A549 (cell line): ENCODE measurements around the gene PPP1R9A. TPM values are rescaled to one million over a fixed set of nuclear protein-coding genes. Genes with fewer than 3 reads are reported as not detected.

Source experiments
- ATAC-seq, 2 experiments: fragments of 200-7000 bp in 1 of 2; fragments of >200 bp in 1 of 2; cut with Nextera tagmentation in 1 of 2; cut with Tn5 transposase in 1 of 2; 3 replicates each; pipeline versions ENCODE4 v1.8.0 to v1.9.1; 2018 to 2020; ENCODE audit warnings: mild to moderate bottlenecking in 1 of 2, moderate library complexity in 1 of 2
- CTCF ChIA-PET: fragments of 300-600 bp; sonication (Branson Sonifier 250); formaldehyde crosslinking; extraction: SDS; loops from one replicate; lab custom pipeline; 2021; ENCODE audit warnings: antibody characterized with exemption, inconsistent platforms; lab: Yijun Ruan, JAX
- POLR2A ChIA-PET: fragments of 350-600 bp; formaldehyde crosslinking; extraction: SDS; loops from one replicate; lab custom pipeline; 2021; ENCODE audit warnings: antibody characterized with exemption, inconsistent platforms; lab: Yijun Ruan, JAX
- DNase-seq, 2 experiments: peaks; one replicate each; pipeline versions ENCODE4 v3.0.0 to v3.0.0-alpha.2; 2011 to 2016; ENCODE audit warnings: low read depth in 1 of 2, low spot score in 1 of 2
- FAIRE-seq: peaks from 2 replicates; lab custom pipeline; 2011; peaks lifted over from hg19 to GRCh38; lab: Jason Lieb, UNC
- H3K27ac ChIP-seq, 2 experiments: fragments of >200 bp; sonication (Bioruptor Twin); formaldehyde crosslinking; 3 replicates each; pipeline ENCODE4 v1.5.1; 2016 to 2017
- H3K4me1 ChIP-seq: fragments of >200 bp; sonication (Bioruptor Twin); formaldehyde crosslinking; 3 replicates; pipeline ENCODE4 v1.6.1; 2016
- H3K4me2 ChIP-seq: fragments of >200 bp; sonication (Bioruptor Twin); formaldehyde crosslinking; 3 replicates; pipeline ENCODE4 v1.6.1; 2016
- H3K4me3 ChIP-seq: fragments of >200 bp; sonication (Bioruptor Twin); formaldehyde crosslinking; 3 replicates; pipeline ENCODE4 v1.5.1; 2016
- H3K9me3 ChIP-seq: fragments of >200 bp; sonication (Bioruptor Twin); formaldehyde crosslinking; 3 replicates; pipeline ENCODE4 v1.6.1; 2016
- BHLHE40 ChIP-seq: IDR thresholded peaks from 2 replicates; pipeline ENCODE4 v1.6.1; 2012; ENCODE audit warnings: low read depth, low read length, inconsistent platforms
- CBX8 ChIP-seq: fragments of 200-600 bp; sonication (generic); IDR thresholded peaks from 2 replicates; pipeline ENCODE4 v1.6.1; 2016
- CEBPB ChIP-seq, 2 experiments: fragments of >200 bp in 1 of 2; sonication (Bioruptor Twin) in 1 of 2; formaldehyde crosslinking in 1 of 2; IDR thresholded peaks; 2 replicates each; pipeline ENCODE4 v1.6.1; 2012 to 2016
- CHD2 ChIP-seq: fragments of 150-350 bp; IDR thresholded peaks from 2 replicates; pipeline ENCODE4 v1.6.1; 2014; ENCODE audit warnings: low read length; ENCODE audit not compliant: partially characterized antibody
- CHD4 ChIP-seq: fragments of 200-600 bp; sonication (generic); IDR thresholded peaks from 2 replicates; pipeline ENCODE4 v1.6.1; 2016; ENCODE audit warnings: antibody characterized with exemption, mild to moderate bottlenecking, borderline replicate concordance
- E2F6 ChIP-seq: IDR thresholded peaks from 2 replicates; pipeline ENCODE4 v1.6.1; 2012; ENCODE audit warnings: low read depth, borderline replicate concordance
- EHF ChIP-seq: fragments of 250-450 bp; sonication (Bioruptor Pico); IDR thresholded peaks from 2 replicates; pipeline ENCODE4 v1.5.0; 2020; ENCODE audit warnings: mild to moderate bottlenecking
- EHMT2 ChIP-seq: fragments of 200-600 bp; sonication (generic); IDR thresholded peaks from 2 replicates; pipeline ENCODE4 v1.6.1; 2016; ENCODE audit warnings: antibody characterized with exemption, low read depth, mild to moderate bottlenecking, moderate library complexity
- ELK1 ChIP-seq: fragments of 150-350 bp; IDR thresholded peaks from 2 replicates; pipeline ENCODE4 v1.6.1; 2014; ENCODE audit warnings: low read depth, mild to moderate bottlenecking, low read length
- FOSL2 ChIP-seq, 2 experiments: fragments of 450-650 bp in 1 of 2; fragments of >200 bp in 1 of 2; sonication (Bioruptor Twin) in 1 of 2; formaldehyde crosslinking; IDR thresholded peaks; 2 replicates each; pipeline versions ENCODE4 v1.5.0 to v1.6.1; 2016 to 2020; ENCODE audit warnings: mild to moderate bottlenecking in 1 of 2, moderate library complexity in 1 of 2
- FOXS1 ChIP-seq: fragments of 250-450 bp; sonication (Bioruptor Pico); IDR thresholded peaks from 2 replicates; pipeline ENCODE4 v1.5.0; 2020; ENCODE audit warnings: mild to moderate bottlenecking, moderate library complexity
- GATA3 ChIP-seq: IDR thresholded peaks from 2 replicates; pipeline ENCODE4 v1.6.1; 2012; ENCODE audit warnings: borderline replicate concordance
- HEYL ChIP-seq: fragments of 250-450 bp; sonication (Bioruptor Pico); IDR thresholded peaks from 2 replicates; pipeline ENCODE4 v1.8.0; 2021; ENCODE audit warnings: mild to moderate bottlenecking, moderate library complexity
- HOXA7 ChIP-seq: fragments of 250-450 bp; sonication (Bioruptor Pico); IDR thresholded peaks from 2 replicates; pipeline ENCODE4 v1.5.0; 2020; ENCODE audit warnings: mild to moderate bottlenecking, moderate library complexity
- HOXB5 ChIP-seq: fragments of 250-450 bp; sonication (Bioruptor Pico); IDR thresholded peaks from 2 replicates; pipeline ENCODE4 v1.5.0; 2020; ENCODE audit warnings: mild to moderate bottlenecking, moderate library complexity
- JUNB ChIP-seq: fragments of >200 bp; sonication (Bioruptor Twin); formaldehyde crosslinking; IDR thresholded peaks from 2 replicates; pipeline ENCODE4 v1.6.1; 2016
- KDM1A ChIP-seq: fragments of 200-600 bp; sonication (generic); IDR thresholded peaks from 2 replicates; pipeline ENCODE4 v1.6.1; 2016; ENCODE audit warnings: low read depth, mild to moderate bottlenecking
- MAFK ChIP-seq: fragments of 450-650 bp; IDR thresholded peaks from 2 replicates; pipeline ENCODE4 v1.6.1; 2014; ENCODE audit not compliant: partially characterized antibody
- MAZ ChIP-seq: fragments of 150-350 bp; IDR thresholded peaks from 2 replicates; pipeline ENCODE4 v1.6.1; 2014; ENCODE audit warnings: antibody characterized with exemption, low read depth, low read length, borderline replicate concordance
- NPAS2 ChIP-seq: fragments of 250-450 bp; sonication (Bioruptor Pico); IDR thresholded peaks from 2 replicates; pipeline ENCODE4 v1.8.0; 2022; ENCODE audit warnings: mild to moderate bottlenecking, moderate library complexity, borderline replicate concordance
- NR3C1 ChIP-seq: fragments of >200 bp; sonication (Bioruptor Twin); formaldehyde crosslinking; IDR thresholded peaks from 3 replicates; pipeline ENCODE4 v1.6.1; 2017
- PHF8 ChIP-seq: fragments of 200-600 bp; sonication (generic); IDR thresholded peaks from 2 replicates; pipeline ENCODE4 v1.6.1; 2016; ENCODE audit warnings: low read depth, mild to moderate bottlenecking, antibody characterized with exemption, moderate library complexity, borderline replicate concordance
- POLR2A ChIP-seq: IDR thresholded peaks from 2 replicates; pipeline ENCODE4 v1.6.1; 2012; ENCODE audit warnings: mild to moderate bottlenecking, low read length
- POLR2AphosphoS2 ChIP-seq: conservative IDR thresholded peaks from 2 replicates; pipeline ENCODE4 v1.6.1; 2012; ENCODE audit warnings: low read length, improper control_type of control experiment, inconsistent platforms
- RARB ChIP-seq: fragments of 250-450 bp; sonication (Bioruptor Pico); IDR thresholded peaks from 2 replicates; pipeline ENCODE4 v1.8.0; 2021; ENCODE audit warnings: mild to moderate bottlenecking, moderate library complexity
- RCOR1 ChIP-seq: fragments of 150-350 bp; IDR thresholded peaks from 2 replicates; pipeline ENCODE4 v1.6.1; 2014; ENCODE audit warnings: antibody characterized with exemption, low read length, low read depth
- RFX5 ChIP-seq: fragments of 450-650 bp; IDR thresholded peaks from 2 replicates; pipeline ENCODE4 v1.7.1; 2014; ENCODE audit warnings: antibody characterized with exemption, mild to moderate bottlenecking, moderate library complexity
- SMC3 ChIP-seq: fragments of >200 bp; sonication (Bioruptor Twin); formaldehyde crosslinking; IDR thresholded peaks from 3 replicates; pipeline ENCODE4 v1.6.1; 2018; ENCODE audit warnings: inconsistent platforms
- TP53 ChIP-seq: fragments of 250-450 bp; sonication (Bioruptor Pico); IDR thresholded peaks from 2 replicates; pipeline ENCODE4 v1.5.0; 2021; ENCODE audit warnings: mild to moderate bottlenecking, moderate library complexity
- ZC3H11A ChIP-seq: fragments of 450-650 bp; IDR thresholded peaks from 2 replicates; pipeline ENCODE4 v1.6.1; 2014; ENCODE audit warnings: antibody characterized with exemption, mild to moderate bottlenecking
- ZFP36 ChIP-seq: fragments of 450-650 bp; IDR thresholded peaks from 2 replicates; pipeline ENCODE4 v1.6.1; 2014; ENCODE audit warnings: borderline replicate concordance; ENCODE audit not compliant: partially characterized antibody
- ZSCAN20 ChIP-seq: fragments of 250-450 bp; sonication (Bioruptor Pico); IDR thresholded peaks from 2 replicates; pipeline ENCODE4 v1.8.0; 2022; ENCODE audit warnings: mild to moderate bottlenecking, moderate library complexity
- WGBS: methylation state at CpG from one replicate; pipeline ENCODE4 v1.1.6; 2017; ENCODE audit errors: missing lambda C conversion rate; 5-methylcytosine and 5-hydroxymethylcytosine counted together
- polyA plus RNA-seq, 4 experiments: library from polyadenylated mRNA; depleted of rRNA in 3 of 4; stranded (reverse); fragments of >200 nt; fragmentation: RNase III in 1 of 4; extraction: RNeasy Plus Mini Kit Qiagen cat#74134 plus additional on column Dnase treatment in 1 of 4; gene quantifications; 2 replicates in 3 of 4; 3 replicates in 1 of 4; pipeline ENCODE4 v1.2.3, GENCODE V29; 2011 to 2017
- TF ChIP-seq, protein P1 (sequence below): fragments of >200 bp; sonication (Bioruptor Twin); formaldehyde crosslinking; IDR thresholded peaks from 3 replicates; pipeline ENCODE4 v1.5.1; 2016
- TF ChIP-seq, protein P2 (sequence below): fragments of 250-450 bp; sonication (Bioruptor Pico); IDR thresholded peaks from 2 replicates; pipeline ENCODE4 v1.5.0; 2021; ENCODE audit warnings: mild to moderate bottlenecking, moderate library complexity, borderline replicate concordance
- TF ChIP-seq, protein P3 (sequence below): fragments of >200 bp; sonication (Bioruptor Twin); formaldehyde crosslinking; IDR thresholded peaks from 3 replicates; pipeline ENCODE4 v1.6.1; 2016

PPP1R9A gene
- polyA plus RNA-seq, 2 of the 4 experiments (the other 2 are of a cell fraction): 5.0 to 18.7 TPM

- ATAC-seq (peak; percentile 66 to 91; a peak in 5 of 6 replicates), FAIRE-seq (peak; percentile 95)
- ChIA-PET CTCF (interaction anchor here (0.6 to 1.1 kb wide), 2 partner anchors 9 to 1034 kb away, joined by 3 read pairs; no protein-coding TSS in a partner anchor), POLR2A (interaction anchor here (1.0 kb wide), 1 partner anchor 355 kb away, joined by 3 read pairs; no protein-coding TSS in a partner anchor)
- peak overlapping the region; percentile 56 to 80; a peak in 5 of 6 replicates for H3K27ac ChIP-seq
- TF ChIP-seq EHF (no peak), ZSCAN20 (CRISPR knock-in tag) (no peak), HOXA7 (CRISPR knock-in tag) (no peak), HOXB5 (CRISPR knock-in tag) (no peak), NR3C1 (no peak), FOXS1 (CRISPR knock-in tag) (no peak), NPAS2 (CRISPR knock-in tag) (no peak), ZC3H11A (no peak), E2F6 (no peak), TP53 (CRISPR knock-in tag) (no peak), PHF8 (no peak), ELK1 (no peak), RCOR1 (no peak), KDM1A (no peak), CBX8 (no peak), POLR2AphosphoS2 (no peak), GATA3 (peak; percentile 8; the same call in 1 of the 2 replicates), SMC3 (peak; percentile 21; the same call in 1 of the 3 replicates), CHD2 (no peak), JUNB (peak; percentile 51; the same call in 1 of the 2 replicates), MAFK (peak; percentile 4), POLR2A (no peak), ZFP36 (no peak), CHD4 (no peak), EHMT2 (no peak), FOSL2 (IDR thresholded peaks at IDR 0.05) (peak; percentile 47), FOSL2 (CRISPR knock-in tag; IDR thresholded peaks at IDR 0.05) (peak; percentile 71), RARB (CRISPR knock-in tag) (no peak), CEBPB (IDR thresholded peaks at IDR 0.05) (no peak), BHLHE40 (no peak), RFX5 (no peak), HEYL (CRISPR knock-in tag) (no peak), MAZ (no peak)
- TF ChIP-seq, protein P1, sequence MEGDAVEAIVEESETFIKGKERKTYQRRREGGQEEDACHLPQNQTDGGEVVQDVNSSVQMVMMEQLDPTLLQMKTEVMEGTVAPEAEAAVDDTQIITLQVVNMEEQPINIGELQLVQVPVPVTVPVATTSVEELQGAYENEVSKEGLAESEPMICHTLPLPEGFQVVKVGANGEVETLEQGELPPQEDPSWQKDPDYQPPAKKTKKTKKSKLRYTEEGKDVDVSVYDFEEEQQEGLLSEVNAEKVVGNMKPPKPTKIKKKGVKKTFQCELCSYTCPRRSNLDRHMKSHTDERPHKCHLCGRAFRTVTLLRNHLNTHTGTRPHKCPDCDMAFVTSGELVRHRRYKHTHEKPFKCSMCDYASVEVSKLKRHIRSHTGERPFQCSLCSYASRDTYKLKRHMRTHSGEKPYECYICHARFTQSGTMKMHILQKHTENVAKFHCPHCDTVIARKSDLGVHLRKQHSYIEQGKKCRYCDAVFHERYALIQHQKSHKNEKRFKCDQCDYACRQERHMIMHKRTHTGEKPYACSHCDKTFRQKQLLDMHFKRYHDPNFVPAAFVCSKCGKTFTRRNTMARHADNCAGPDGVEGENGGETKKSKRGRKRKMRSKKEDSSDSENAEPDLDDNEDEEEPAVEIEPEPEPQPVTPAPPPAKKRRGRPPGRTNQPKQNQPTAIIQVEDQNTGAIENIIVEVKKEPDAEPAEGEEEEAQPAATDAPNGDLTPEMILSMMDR: no peak
- TF ChIP-seq, protein P2, sequence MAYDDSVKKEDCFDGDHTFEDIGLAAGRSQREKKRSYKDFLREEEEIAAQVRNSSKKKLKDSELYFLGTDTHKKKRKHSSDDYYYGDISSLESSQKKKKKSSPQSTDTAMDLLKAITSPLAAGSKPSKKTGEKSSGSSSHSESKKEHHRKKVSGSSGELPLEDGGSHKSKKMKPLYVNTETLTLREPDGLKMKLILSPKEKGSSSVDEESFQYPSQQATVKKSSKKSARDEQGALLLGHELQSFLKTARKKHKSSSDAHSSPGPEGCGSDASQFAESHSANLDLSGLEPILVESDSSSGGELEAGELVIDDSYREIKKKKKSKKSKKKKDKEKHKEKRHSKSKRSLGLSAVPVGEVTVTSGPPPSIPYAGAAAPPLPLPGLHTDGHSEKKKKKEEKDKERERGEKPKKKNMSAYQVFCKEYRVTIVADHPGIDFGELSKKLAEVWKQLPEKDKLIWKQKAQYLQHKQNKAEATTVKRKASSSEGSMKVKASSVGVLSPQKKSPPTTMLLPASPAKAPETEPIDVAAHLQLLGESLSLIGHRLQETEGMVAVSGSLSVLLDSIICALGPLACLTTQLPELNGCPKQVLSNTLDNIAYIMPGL (CRISPR knock-in tag): no peak
- TF ChIP-seq, protein P3, sequence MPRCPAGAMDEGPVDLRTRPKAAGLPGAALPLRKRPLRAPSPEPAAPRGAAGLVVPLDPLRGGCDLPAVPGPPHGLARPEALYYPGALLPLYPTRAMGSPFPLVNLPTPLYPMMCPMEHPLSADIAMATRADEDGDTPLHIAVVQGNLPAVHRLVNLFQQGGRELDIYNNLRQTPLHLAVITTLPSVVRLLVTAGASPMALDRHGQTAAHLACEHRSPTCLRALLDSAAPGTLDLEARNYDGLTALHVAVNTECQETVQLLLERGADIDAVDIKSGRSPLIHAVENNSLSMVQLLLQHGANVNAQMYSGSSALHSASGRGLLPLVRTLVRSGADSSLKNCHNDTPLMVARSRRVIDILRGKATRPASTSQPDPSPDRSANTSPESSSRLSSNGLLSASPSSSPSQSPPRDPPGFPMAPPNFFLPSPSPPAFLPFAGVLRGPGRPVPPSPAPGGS: no peak
- TF ChIP-seq, all 56 proteins: peak for 5
- H3K9me3 ChIP-seq: no peaks in the 10 kb centered on the region
- DNase-seq: peak; percentile 24 to 40
- 21% methylated on average over 1 of the region's 1 CpG for WGBS
- no peak overlapping the region for H3K4me3 ChIP-seq
- peak overlapping the region; percentile 68 for H3K4me2 ChIP-seq
- H3K4me1 ChIP-seq: peaks cover 22% of the 10 kb centered on the region
These were observed 103.9 kb downstream of the PPP1R9A start for GRCh38 chr7:95011146-95011928.
